BLaER1 (cell line): ENCODE results near the gene MAP2K5.

Experiments
- H3K27ac ChIP-seq: shearing (Covaris generic); formaldehyde crosslinking; 2 replicates; pipeline ENCODE4 v1.8.1; 2022
- H3K27me3 ChIP-seq: shearing (Covaris generic); formaldehyde crosslinking; 2 replicates; pipeline ENCODE4 v1.8.1; 2022
- H3K36me3 ChIP-seq: shearing (Covaris generic); formaldehyde crosslinking; 2 replicates; pipeline ENCODE4 v1.8.1; 2022
- H3K4me1 ChIP-seq: shearing (Covaris generic); formaldehyde crosslinking; 2 replicates; pipeline ENCODE4 v1.8.1; 2022
- H3K4me2 ChIP-seq: shearing (Covaris generic); formaldehyde crosslinking; 2 replicates; pipeline ENCODE4 v1.8.1; 2022
- H3K4me3 ChIP-seq: shearing (Covaris generic); formaldehyde crosslinking; 2 replicates; pipeline ENCODE4 v1.8.1; 2022
- H3K9ac ChIP-seq: shearing (Covaris generic); formaldehyde crosslinking; 2 replicates; pipeline ENCODE4 v1.8.1; 2022
- H3K9me3 ChIP-seq: shearing (Covaris generic); formaldehyde crosslinking; 2 replicates; pipeline ENCODE4 v1.8.1; 2022
- H4K20me1 ChIP-seq: shearing (Covaris generic); formaldehyde crosslinking; 2 replicates; pipeline ENCODE4 v1.8.1; 2022
- Cebpa-rat ChIP-seq: shearing (Covaris generic); IDR thresholded peaks from 2 replicates; pipeline ENCODE4 v1.8.1; 2022

MAP2K5 gene

DNA sequence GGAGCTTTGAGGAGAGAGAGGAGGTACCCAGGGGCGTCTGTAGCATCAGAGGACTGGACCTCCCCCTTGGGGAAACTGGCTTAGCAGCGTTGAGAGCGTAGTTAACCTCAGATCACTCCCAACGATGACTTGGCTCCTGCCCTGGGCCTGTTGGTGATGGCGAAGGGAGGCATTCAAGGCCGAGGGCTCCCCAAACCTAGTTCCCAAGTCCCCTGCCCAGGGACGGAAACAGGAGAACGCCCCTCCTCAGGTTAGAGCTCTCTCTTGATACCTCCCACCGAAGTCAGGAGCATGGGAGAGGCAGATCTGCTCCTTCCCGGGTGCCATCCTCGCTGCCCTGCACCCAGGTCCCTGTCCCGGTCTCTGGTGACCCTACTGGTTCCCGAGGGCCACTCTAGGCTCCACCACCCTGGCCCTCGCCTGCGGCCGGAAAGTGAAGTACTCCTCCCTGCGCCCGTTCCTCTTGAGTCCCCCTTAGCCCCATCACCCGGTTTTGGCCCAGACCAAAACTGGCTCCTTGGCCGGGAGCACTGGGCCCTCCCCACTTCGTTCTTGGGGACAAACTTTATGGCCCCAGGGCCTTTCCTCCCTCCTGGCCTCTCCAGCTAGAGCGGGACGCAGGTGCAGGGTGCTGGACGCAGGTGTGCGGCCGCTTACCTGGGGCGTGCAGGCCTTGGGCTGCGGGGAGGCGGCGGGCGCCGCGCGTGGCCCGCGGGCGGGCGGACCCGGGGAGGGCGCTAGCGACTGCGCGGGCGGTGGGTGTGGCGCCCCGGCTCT, 280.2 kb downstream of the MAP2K5 start:
- H3K36me3 ChIP-seq: 0 out of 2 replicates have a peak, but pooled peaks cover 4% of the 10 kb centered on the region
- no peak overlapping the region for H3K9ac ChIP-seq
- H3K4me1 ChIP-seq: no peaks in the 10 kb centered on the region
- H3K4me3 ChIP-seq: peak overlapping the region; percentile 31; the same call in 1 of the 2 replicates
- H3K4me2 ChIP-seq: no peak overlapping the region
- H3K9me3 ChIP-seq: peaks cover 67% of the 10 kb centered on the region
- H3K27me3 ChIP-seq: peaks cover 98% of the 10 kb centered on the region
- TF ChIP-seq Cebpa-rat: no peak
- H4K20me1 ChIP-seq: peaks cover 55% of the 10 kb centered on the region; the same call in 1 of the 2 replicates
- no peak overlapping the region for H3K27ac ChIP-seq

DNA sequence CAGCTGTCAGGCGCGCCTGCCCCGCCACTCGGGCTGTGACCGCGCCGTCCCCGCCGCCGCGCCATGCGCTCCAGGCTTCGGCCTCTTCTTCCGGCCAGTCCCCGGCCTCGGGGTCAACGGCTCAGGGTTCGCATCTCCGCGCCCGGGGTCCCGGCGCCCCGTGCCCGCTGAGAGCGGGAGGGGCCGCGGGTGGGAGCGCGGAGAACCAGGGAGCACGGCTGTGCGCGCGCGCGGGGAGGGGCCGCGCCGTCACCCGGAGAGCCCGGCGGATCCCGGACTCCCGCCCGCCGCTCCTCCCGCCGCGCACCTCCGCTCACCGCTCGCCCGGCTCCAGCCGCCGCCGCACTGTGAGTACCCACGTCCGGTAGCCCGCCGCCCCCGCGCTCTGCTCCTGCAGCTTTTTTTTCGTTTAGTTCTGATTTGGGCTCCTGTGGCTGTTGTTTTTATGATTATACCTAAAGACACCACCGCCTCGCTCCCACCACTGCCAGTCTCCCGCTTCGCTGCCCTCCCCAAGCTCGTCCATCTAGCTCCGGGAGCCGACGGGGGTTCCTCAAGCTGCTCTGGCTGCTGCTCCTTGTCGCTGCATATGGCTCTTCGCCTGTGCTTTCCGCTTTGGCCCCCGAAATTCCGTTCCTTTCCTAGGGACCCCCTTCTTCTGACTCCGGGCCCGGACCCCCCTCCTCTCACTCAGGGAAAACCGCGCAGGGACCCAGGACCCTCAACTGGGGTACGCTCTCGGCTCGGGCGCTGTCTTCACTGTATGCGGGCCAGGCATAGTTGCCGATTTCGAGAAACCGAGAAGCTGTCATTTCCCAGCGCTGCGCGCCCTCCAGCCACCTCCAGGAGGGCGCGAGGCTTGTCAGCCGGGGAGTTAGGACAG, 281.1 kb downstream of the MAP2K5 start:
- Histone ChIP-seq H3K9ac (no peak overlapping the region), H3K36me3 (0 out of 2 replicates have a peak, but pooled peaks cover 4% of the 10 kb centered on the region), H4K20me1 (peaks cover 55% of the 10 kb centered on the region; the same call in 1 of the 2 replicates), H3K4me3 (peak overlapping the region; percentile 31; the same call in 1 of the 2 replicates), H3K27me3 (peaks cover 98% of the 10 kb centered on the region), H3K9me3 (peaks cover 75% of the 10 kb centered on the region), H3K27ac (no peak overlapping the region), H3K4me1 (no peaks in the 10 kb centered on the region), H3K4me2 (no peak overlapping the region)
- TF ChIP-seq Cebpa-rat: no peak

DNA sequence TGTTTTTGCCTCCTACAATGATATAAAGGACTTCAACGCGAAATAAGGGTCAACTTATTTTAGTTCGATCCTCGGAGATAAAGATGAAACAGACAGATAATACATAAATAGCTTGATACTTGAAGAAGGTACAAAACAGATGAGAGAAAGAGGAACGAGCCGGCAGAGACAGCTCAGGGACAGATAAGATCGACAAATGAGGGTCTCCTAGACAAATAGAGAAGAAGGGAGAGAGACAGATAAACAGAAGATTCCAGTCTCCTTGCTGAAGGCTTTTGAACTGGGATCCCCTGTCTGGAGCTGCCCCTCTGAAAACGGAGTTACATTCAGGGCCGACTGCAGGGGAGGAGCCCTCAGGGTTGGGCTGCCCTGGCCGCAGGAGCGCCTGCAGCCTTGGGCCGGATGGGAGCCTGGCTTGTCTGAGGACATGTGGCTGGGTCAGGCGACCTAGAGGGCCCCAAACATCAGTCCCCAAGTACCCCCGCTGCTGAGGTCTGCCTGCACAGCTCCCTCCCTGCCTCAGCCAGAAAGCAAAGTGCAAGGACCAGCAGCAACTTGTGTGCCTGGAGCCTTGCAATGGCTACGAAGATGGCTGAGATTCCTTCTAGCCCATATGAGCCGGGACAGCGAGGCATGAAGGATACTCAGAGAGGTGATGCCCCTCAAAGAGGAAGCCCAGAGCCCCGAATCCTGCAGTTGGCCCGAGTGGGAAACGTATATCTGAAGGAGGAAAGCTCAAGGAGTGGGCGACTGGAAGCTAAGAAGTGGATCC, 281.9 kb downstream of the MAP2K5 start:
- no peak for TF ChIP-seq Cebpa-rat
- Histone ChIP-seq H4K20me1 (peaks cover 52% of the 10 kb centered on the region; the same call in 1 of the 2 replicates), H3K36me3 (0 out of 2 replicates have a peak, but pooled peaks cover 4% of the 10 kb centered on the region), H3K4me1 (no peaks in the 10 kb centered on the region), H3K27ac (no peak overlapping the region), H3K4me2 (no peak overlapping the region), H3K9ac (no peak overlapping the region), H3K9me3 (peaks cover 84% of the 10 kb centered on the region), H3K4me3 (0 out of 2 replicates have a peak overlapping the region, but pooled peaks have one; percentile 31), H3K27me3 (peaks cover 99% of the 10 kb centered on the region)

DNA sequence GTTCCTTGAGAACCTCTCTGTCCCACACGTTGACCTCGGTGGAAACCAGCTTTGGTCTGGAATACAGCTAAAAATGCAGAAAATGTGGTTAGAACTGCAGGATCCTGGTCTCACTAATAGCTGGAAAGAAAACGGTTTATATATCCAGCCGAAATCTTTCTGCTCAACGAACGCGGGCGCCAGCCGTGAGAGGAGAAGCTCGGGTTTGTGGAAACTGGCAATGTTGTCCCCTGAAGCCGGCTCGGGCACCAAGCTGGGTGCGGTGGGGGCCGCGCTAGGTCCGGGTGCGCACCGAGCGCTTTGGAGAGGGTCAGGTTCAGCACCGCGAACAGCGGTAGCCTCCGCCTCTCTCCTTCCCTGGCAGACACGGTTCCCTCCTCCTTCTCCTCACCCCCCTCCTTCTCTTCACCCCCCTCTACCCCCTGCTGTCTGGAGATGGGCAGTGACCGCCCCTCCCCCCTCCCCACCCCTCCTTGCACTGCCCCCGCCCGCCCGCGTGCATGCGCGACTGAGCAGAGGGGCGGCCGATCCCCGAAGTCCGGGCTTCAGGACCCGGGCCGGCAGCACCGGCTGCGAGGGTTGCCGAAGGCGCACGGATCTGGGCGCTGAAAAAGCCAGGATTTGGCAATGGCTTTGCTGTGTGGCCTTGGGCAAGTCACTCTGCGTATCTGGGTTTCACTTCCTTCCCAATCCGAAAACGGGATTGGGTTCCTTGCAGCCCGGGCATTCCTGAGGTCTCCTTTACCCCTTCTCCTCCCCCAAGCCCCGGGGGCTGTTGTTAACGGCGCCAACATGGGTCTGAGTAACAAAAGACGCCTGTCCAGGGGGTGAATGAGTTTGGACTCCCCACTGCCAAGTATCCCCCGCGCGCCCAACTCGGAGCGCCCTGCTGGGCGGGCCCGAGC, 282.7 kb downstream of the MAP2K5 start, which contains the start of gene SKOR1:
TSS of gene SKOR1 (plus strand) at position 534 of the 905 bp plus-strand sequence. CDS start at position 628, 94 bp downstream.
- H3K27me3 ChIP-seq: peaks cover 99% of the 10 kb centered on the region
- H3K36me3 ChIP-seq: 0 out of 2 replicates have a peak, but pooled peaks cover 4% of the 10 kb centered on the region

DNA sequence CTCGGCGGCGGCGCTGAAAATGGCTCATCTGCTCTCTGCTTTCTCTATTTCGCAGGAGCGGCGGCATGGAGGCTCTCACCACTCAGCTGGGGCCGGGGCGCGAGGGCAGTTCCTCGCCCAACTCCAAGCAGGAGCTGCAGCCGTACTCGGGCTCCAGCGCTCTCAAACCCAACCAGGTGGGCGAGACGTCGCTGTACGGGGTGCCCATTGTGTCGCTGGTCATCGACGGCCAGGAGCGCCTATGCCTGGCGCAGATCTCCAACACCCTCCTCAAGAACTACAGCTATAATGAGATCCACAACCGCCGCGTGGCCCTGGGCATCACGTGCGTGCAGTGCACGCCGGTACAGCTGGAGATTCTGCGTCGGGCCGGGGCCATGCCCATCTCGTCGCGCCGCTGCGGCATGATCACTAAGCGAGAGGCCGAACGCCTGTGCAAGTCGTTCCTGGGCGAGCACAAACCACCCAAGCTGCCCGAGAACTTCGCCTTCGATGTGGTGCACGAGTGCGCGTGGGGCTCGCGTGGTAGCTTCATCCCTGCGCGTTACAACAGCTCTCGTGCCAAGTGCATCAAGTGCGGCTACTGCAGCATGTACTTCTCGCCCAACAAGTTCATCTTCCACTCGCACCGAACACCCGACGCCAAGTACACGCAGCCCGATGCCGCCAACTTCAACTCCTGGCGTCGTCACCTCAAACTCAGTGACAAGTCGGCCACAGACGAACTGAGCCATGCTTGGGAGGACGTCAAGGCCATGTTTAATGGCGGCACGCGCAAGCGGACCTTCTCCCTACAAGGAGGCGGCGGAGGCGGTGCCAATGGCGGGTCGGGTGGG, 283.6 kb downstream of the MAP2K5 start:
- Histone ChIP-seq H3K4me2 (no peak overlapping the region), H3K4me3 (peak overlapping the region; percentile 28; the same call in 1 of the 2 replicates), H3K9me3 (peaks cover 91% of the 10 kb centered on the region), H3K27ac (no peak overlapping the region), H3K27me3 (peaks cover 99% of the 10 kb centered on the region), H3K9ac (no peak overlapping the region), H3K36me3 (0 out of 2 replicates have a peak, but pooled peaks cover 4% of the 10 kb centered on the region), H3K4me1 (no peaks in the 10 kb centered on the region), H4K20me1 (peaks cover 37% of the 10 kb centered on the region; the same call in 1 of the 2 replicates)
- TF ChIP-seq Cebpa-rat: no peak

More for the DNA sequence above, 282.7 kb downstream of the MAP2K5 start, which contains the start of gene SKOR1:
- Histone ChIP-seq H3K4me3 (peak within 1 kb of the TSS; percentile 28; the same call in 1 of the 2 replicates), H3K4me1 (no peaks in the 10 kb centered on the region), H3K27ac (no peak within 1 kb of the TSS), H3K9ac (no peak within 1 kb of the TSS), H4K20me1 (peaks cover 45% of the 10 kb centered on the region; the same call in 1 of the 2 replicates), H3K9me3 (peaks cover 90% of the 10 kb centered on the region), H3K4me2 (no peak within 1 kb of the TSS)
- no peak for TF ChIP-seq Cebpa-rat

DNA sequence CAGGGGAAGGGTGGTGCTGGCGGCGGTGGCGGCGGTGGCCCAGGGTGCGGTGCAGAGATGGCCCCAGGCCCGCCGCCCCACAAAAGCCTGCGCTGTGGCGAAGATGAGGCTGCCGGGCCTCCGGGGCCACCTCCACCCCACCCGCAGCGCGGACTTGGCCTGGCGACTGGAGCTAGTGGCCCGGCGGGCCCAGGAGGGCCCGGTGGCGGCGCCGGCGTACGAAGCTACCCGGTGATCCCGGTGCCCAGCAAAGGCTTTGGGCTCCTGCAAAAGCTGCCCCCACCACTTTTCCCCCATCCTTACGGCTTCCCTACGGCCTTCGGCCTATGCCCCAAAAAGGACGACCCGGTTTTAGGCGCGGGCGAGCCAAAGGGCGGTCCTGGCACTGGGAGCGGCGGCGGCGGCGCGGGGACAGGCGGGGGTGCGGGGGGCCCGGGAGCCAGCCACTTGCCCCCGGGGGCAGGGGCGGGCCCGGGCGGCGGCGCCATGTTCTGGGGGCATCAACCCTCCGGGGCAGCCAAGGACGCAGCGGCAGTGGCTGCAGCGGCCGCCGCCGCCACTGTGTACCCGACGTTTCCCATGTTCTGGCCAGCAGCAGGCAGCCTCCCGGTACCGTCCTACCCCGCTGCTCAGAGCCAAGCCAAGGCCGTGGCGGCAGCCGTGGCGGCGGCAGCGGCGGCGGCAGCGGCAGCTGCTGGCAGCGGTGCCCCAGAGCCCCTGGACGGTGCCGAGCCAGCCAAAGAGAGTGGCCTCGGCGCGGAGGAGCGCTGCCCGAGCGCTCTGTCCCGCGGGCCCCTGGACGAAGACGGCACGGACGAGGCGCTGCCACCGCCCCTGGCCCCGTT, 284.4 kb downstream of the MAP2K5 start:
- peaks cover 99% of the 10 kb centered on the region for H3K27me3 ChIP-seq
- peaks cover 88% of the 10 kb centered on the region for H3K9me3 ChIP-seq
- no peak overlapping the region for H3K9ac ChIP-seq
- TF ChIP-seq Cebpa-rat: no peak
- H3K4me1 ChIP-seq: peaks cover 2% of the 10 kb centered on the region
- H4K20me1 ChIP-seq: peaks cover 28% of the 10 kb centered on the region; the same call in 1 of the 2 replicates
- no peak overlapping the region for H3K27ac ChIP-seq
- H3K36me3 ChIP-seq: 0 out of 2 replicates have a peak, but pooled peaks cover 4% of the 10 kb centered on the region
- H3K4me2 ChIP-seq: no peak overlapping the region
- no peak overlapping the region for H3K4me3 ChIP-seq
